Activated CD4-positive, alpha-beta T cell treated with anti-CD3 and anti-CD28 coated beads for 36 hours (primary cell): ENCODE results near the gene TTF2. TPM values are rescaled to one million over a fixed set of nuclear protein-coding genes. Genes with fewer than 3 reads are reported as not detected.

Source experiments
- ATAC-seq: fragments of 200-7000 bp; cut with Tn5 transposase; one replicate; pipeline ENCODE4 v1.10.0; 2021; ENCODE audit warnings: mild to moderate bottlenecking, moderate library complexity
- CTCF ChIA-PET: fragments of 350-600 bp; sonication (Branson Sonifier 250); formaldehyde crosslinking; loops from one replicate; lab custom pipeline; 2021; ENCODE audit warnings: antibody characterized with exemption; lab: Charles Lee
- POLR2A ChIA-PET: fragments of 350-600 bp; sonication (Branson Sonifier 250); formaldehyde crosslinking; loops from one replicate; lab custom pipeline; 2021; ENCODE audit warnings: antibody characterized with exemption, inconsistent platforms; lab: Charles Lee
- DNase-seq: peaks from one replicate; pipeline ENCODE4 v3.0.0-alpha.2; 2020
- H3K27ac Mint-ChIP-seq: one replicate; pipeline ENCODE4 v1.8.0; 2021; ENCODE audit warnings: mixed read lengths
- H3K27me3 Mint-ChIP-seq: one replicate; pipeline ENCODE4 v1.8.0; 2021; ENCODE audit warnings: mixed read lengths
- H3K36me3 Mint-ChIP-seq: one replicate; pipeline ENCODE4 v1.8.0; 2021; ENCODE audit warnings: low read depth, mixed read lengths
- H3K4me1 Mint-ChIP-seq: one replicate; pipeline ENCODE4 v1.8.0; 2021; ENCODE audit warnings: mixed read lengths
- H3K4me3 Mint-ChIP-seq: one replicate; pipeline ENCODE4 v1.8.0; 2021; ENCODE audit warnings: mild to moderate bottlenecking, moderate library complexity, mixed read lengths
- H3K9me3 Mint-ChIP-seq: one replicate; pipeline ENCODE4 v1.8.0; 2021; ENCODE audit warnings: low read depth, mixed read lengths
- intact Hi-C, 2 experiments: fragments of 100-400 bp; cut with DNase I in 1 of 2; cut with micrococcal nuclease in 1 of 2; formaldehyde crosslinking; loops; one replicate each; pipeline versions ENCODE4 v1.14.2 to v1.15.1; 2022 to 2024; cut with DNase I, micrococcal nuclease
- total RNA-seq, 2 experiments: library from RNA; stranded (reverse); gene quantifications; one replicate each; pipeline ENCODE4 v1.2.3, GENCODE V29; 2021

TTF2 gene
- total RNA-seq, 2 experiments from 2014 or later: 99.7 to 108 TPM

DNA sequence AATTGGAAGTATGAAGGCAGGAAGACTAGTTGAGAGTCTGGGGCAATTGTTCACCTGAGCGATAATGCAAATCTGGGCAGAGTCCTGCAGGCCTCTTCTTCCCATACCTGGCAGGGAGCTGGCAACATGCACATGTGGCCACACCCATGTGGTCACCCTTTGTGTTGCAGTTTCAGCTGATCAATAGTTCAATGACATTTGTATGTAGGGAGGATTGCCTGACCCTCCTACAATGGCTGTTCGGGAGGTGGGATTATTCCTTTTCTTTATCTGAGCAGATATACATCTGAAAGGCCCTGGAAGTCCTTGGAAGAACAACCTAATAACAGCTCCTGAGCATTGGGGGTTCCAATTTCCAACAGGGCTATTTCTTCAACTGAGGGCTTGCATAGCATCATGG is 76.6 kb downstream of the TTF2 start:
- no peaks in the 10 kb centered on the region for H3K36me3 Mint-ChIP-seq
- H3K27ac Mint-ChIP-seq: no peak overlapping the region
- ChIA-PET POLR2A (no interaction called here), CTCF (interaction anchor here (1.2 kb wide), 1 partner anchor 13 kb away, joined by 3 read pairs; no protein-coding TSS in a partner anchor)
- DNase-seq: no peak
- intact Hi-C loops: no loop called here
- H3K4me3 Mint-ChIP-seq: no peak overlapping the region
- no peak for ATAC-seq
- H3K9me3 Mint-ChIP-seq: no peaks in the 10 kb centered on the region
- H3K4me1 Mint-ChIP-seq: no peaks in the 10 kb centered on the region
- H3K27me3 Mint-ChIP-seq: peaks cover 8% of the 10 kb centered on the region

DNA sequence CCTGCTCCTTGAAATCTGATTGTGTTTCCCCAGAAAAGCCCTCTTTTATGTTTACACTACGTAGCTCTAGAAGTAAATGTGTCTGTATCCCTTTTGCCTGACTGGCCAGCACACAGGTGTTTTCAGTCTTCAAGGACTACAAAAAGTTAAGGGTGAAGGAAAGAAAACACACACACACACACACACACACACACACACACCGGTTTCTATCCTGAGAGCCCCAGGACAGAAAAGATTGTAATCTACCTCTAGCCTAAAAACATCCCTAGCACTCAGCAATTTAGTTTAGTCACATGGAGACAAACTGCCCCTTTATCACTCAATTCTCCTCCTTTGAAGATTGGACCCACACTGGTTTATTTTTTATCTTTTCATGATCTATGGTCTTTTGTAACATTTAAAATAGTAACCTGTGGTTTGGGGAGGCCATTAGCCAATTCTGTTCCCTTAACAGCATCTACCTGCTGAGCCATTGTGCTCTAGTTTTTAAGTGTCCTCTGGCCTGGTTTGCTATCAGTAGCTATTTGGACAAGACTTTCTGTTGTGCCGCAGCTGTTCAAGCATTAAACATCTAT is 77.2 kb downstream of the TTF2 start:
- no peak overlapping the region for H3K4me3 Mint-ChIP-seq
- ChIA-PET CTCF (interaction anchor here (1.2 kb wide), 2 partner anchors 9 to 14 kb away, joined by 3 to 7 read pairs; no protein-coding TSS in a partner anchor), POLR2A (no interaction called here)
- no peaks in the 10 kb centered on the region for H3K9me3 Mint-ChIP-seq
- H3K27me3 Mint-ChIP-seq: peaks cover 8% of the 10 kb centered on the region
- intact Hi-C loops: no loop called here
- no peaks in the 10 kb centered on the region for H3K36me3 Mint-ChIP-seq
- ATAC-seq (no peak), DNase-seq (no peak)
- no peaks in the 10 kb centered on the region for H3K4me1 Mint-ChIP-seq
- no peak overlapping the region for H3K27ac Mint-ChIP-seq

DNA sequence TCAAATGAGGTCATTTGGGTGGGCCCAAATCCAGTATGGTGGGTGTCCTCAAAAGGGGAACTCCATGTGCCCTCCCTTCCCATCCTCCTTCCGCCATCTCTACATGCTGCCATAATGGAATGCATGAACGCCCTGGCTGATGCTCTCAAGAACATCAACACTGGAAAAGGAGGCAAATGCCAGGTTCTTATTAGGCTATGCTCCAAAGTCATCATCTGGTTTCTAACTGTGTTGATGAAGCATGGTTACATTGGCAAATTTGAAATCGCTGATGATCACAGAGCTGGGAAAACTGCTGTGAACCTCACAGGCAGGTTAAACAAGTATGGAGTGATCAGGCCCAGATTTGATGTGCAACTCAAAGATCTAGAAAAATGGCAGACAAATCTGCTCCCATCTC is 78.0 kb downstream of the TTF2 start:
- Mint-ChIP-seq H3K27ac (no peak overlapping the region), H3K36me3 (no peaks in the 10 kb centered on the region), H3K4me1 (no peaks in the 10 kb centered on the region), H3K9me3 (no peaks in the 10 kb centered on the region), H3K27me3 (peaks cover 8% of the 10 kb centered on the region), H3K4me3 (no peak overlapping the region)
- DNase-seq (no peak), ATAC-seq (no peak)
- intact Hi-C loops: no loop called here
- POLR2A ChIA-PET: no interaction called here
- CTCF ChIA-PET: interaction anchor here (1.2 kb wide), 1 partner anchor 10 kb away, joined by 7 read pairs; no protein-coding TSS in a partner anchor

DNA sequence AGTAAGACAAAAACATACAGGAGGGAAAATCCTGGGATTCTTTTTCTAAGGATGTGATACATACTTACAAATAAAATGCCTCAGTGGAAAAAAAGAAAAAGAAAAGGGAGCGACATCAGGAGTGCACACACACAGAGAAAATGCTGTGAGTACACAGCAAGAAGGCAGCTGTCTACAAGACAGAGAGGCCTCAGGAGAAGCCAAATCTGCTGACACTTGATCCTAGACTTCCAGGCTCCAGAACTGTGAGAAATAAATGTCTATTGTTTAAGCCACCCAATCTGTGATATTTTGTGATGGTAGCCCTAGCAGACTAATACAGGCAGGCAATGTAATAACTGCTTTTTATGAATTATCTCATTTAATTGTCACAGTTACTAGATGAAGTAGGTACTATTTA is 78.4 kb downstream of the TTF2 start:
- ATAC-seq (no peak), DNase-seq (no peak)
- CTCF ChIA-PET: no interaction called here
- H3K27me3 Mint-ChIP-seq: peaks cover 8% of the 10 kb centered on the region
- H3K9me3 Mint-ChIP-seq: no peaks in the 10 kb centered on the region
- intact Hi-C loops: no loop called here
- POLR2A ChIA-PET: no interaction called here
- no peaks in the 10 kb centered on the region for H3K4me1 Mint-ChIP-seq
- no peaks in the 10 kb centered on the region for H3K36me3 Mint-ChIP-seq
- no peak overlapping the region for H3K27ac Mint-ChIP-seq
- no peak overlapping the region for H3K4me3 Mint-ChIP-seq

DNA sequence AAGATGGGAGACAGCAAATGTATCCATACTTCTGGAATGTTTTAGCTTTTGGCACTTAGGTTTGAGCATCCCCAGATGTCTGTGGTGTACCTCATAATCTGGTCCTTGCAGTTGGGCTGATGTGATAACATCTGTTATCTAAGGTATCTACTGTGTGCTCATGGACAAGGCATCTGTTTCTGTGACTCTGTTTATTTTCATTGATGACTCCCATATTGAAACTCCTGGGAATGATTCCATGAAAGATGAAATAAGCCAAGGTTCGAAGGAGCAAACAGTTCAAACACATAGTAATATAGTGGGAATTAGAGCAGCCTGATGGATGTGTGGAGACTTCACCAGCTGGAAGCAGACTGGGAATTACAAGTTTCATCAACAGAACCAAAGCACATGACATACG is 82.1 kb downstream of the TTF2 start:
- Mint-ChIP-seq H3K36me3 (no peaks in the 10 kb centered on the region), H3K4me3 (no peak overlapping the region), H3K27ac (no peak overlapping the region), H3K9me3 (no peaks in the 10 kb centered on the region), H3K4me1 (no peaks in the 10 kb centered on the region), H3K27me3 (peaks cover 10% of the 10 kb centered on the region)
- ATAC-seq: no peak
- intact Hi-C loops: no loop called here
- DNase-seq: no peak
- ChIA-PET POLR2A (no interaction called here), CTCF (interaction anchor here (0.6 to 0.7 kb wide), 3 partner anchors 265 to 571 kb away, joined by 3 to 4 read pairs (median 3); no protein-coding TSS in a partner anchor)

DNA sequence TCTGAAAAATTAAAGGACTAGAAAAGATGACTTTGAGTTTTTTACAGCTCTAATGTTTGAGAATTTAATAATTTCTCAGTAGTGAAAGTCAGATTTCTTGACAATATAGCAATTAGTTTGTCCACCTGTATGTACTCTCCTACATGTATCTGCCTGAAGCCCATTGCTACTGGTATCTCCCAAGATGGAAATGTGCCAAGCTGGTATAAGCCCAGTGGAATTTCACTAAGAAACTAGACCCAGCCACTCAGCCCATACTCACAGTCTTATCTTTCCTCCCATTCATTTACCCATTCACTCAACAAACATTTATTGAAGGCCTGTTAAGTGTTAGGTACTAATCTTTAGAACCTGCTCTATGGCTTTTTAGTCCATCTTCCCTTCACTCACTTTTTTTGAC is 83.0 kb downstream of the TTF2 start:
- ChIA-PET POLR2A (no interaction called here), CTCF (no interaction called here)
- Mint-ChIP-seq H3K36me3 (no peaks in the 10 kb centered on the region), H3K4me3 (no peak overlapping the region), H3K4me1 (no peaks in the 10 kb centered on the region), H3K9me3 (no peaks in the 10 kb centered on the region), H3K27me3 (peaks cover 10% of the 10 kb centered on the region), H3K27ac (no peak overlapping the region)
- intact Hi-C loops: no loop called here
- ATAC-seq: no peak
- DNase-seq: no peak

DNA sequence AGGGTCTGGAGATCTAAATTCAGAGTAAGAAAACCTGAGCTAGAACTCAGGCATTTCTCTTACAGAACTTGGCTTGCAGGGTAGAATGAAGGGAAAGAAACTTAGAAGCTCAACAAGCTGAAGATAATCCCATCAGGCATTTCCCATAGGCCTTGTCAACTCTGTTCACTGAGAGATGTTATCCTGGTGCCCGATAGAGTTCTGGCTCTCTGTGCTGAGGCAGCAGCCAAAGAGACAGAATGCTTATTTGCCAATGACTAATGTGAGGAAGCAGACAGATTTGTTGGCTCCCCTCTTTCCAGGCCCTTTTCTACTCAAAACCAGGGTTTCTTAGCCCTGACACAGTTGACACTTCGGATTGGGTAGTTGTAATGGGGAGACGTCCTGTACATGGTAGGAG is 83.7 kb downstream of the TTF2 start:
- H3K4me3 Mint-ChIP-seq: no peak overlapping the region
- H3K9me3 Mint-ChIP-seq: no peaks in the 10 kb centered on the region
- POLR2A ChIA-PET: no interaction called here
- CTCF ChIA-PET: no interaction called here
- H3K4me1 Mint-ChIP-seq: no peaks in the 10 kb centered on the region
- no peaks in the 10 kb centered on the region for H3K36me3 Mint-ChIP-seq
- H3K27ac Mint-ChIP-seq: no peak overlapping the region
- intact Hi-C loops: no loop called here
- peaks cover 10% of the 10 kb centered on the region for H3K27me3 Mint-ChIP-seq
- no peak for DNase-seq
- ATAC-seq: no peak

DNA sequence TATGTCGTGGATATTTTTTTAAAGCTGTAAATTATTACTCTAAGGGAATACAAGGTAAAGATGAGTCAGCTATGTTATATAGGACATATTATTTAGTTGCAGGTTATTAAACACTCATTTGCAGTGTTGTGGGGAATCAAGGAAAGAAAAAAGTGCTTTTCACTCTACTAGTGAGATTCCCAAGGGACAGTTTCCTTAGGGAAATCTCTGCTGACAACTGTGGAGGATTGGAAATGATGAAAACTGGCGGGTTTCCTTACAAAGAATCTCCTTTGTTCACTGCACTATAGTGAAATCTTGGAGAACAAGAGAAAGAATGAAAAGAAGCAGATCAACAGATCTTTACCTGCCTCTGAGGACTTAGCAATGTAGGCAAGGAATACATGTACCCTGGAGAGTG is 85.9 kb downstream of the TTF2 start:
- Mint-ChIP-seq H3K4me1 (no peaks in the 10 kb centered on the region), H3K27me3 (peaks cover 10% of the 10 kb centered on the region), H3K9me3 (no peaks in the 10 kb centered on the region), H3K36me3 (no peaks in the 10 kb centered on the region), H3K27ac (no peak overlapping the region), H3K4me3 (no peak overlapping the region)
- intact Hi-C loops: no loop called here
- POLR2A ChIA-PET: no interaction called here
- CTCF ChIA-PET: interaction anchor here (0.6 to 0.9 kb wide), 2 partner anchors 17 to 908 kb away, joined by 3 read pairs; no protein-coding TSS in a partner anchor
- ATAC-seq (no peak), DNase-seq (no peak)

DNA sequence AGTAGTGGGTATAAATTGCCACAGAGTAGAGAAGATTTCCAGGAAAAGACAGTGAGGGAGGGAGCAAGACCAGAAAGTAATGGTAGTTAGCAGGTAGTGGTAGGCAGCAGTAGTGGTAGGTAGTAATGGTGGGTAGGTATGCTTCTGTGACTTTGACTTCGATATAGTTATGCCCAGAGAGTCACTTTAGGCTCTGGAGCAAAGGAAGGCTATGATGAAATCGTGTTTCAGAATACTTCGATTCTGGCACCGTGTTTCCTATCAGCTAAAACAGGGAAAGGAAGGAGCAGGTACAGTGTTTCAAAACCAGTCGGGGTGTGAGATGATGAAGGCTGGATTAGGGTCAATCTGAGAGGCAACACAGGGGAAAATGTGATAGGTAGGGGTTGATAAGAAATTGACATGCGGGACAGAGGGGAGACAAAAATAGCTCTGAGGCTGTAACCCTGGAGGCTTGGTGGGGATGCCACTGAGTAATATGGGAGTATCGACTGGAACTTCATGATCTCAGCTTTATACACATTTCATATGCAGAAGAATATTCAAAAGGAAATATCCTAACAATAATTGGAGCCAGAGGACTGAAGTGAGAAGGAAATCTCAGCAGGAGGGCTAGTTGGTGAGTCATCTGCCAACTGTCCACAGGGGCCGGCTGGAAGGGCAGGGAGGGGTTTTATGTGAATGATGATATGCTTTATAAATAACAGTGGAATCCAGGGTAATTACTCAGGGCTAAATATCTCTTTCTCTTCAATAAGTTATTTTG is 86.6 kb downstream of the TTF2 start:
- H3K36me3 Mint-ChIP-seq: no peaks in the 10 kb centered on the region
- no peak overlapping the region for H3K4me3 Mint-ChIP-seq
- no peaks in the 10 kb centered on the region for H3K4me1 Mint-ChIP-seq
- peaks cover 3% of the 10 kb centered on the region for H3K9me3 Mint-ChIP-seq
- DNase-seq: no peak
- ATAC-seq: no peak
- intact Hi-C loops: no loop called here
- ChIA-PET CTCF (interaction anchor here (0.6 to 1.6 kb wide), 3 partner anchors 18 to 907 kb away, joined by 3 to 6 read pairs (median 3); no protein-coding TSS in a partner anchor), POLR2A (no interaction called here)
- no peak overlapping the region for H3K27ac Mint-ChIP-seq
- peaks cover 10% of the 10 kb centered on the region for H3K27me3 Mint-ChIP-seq

DNA sequence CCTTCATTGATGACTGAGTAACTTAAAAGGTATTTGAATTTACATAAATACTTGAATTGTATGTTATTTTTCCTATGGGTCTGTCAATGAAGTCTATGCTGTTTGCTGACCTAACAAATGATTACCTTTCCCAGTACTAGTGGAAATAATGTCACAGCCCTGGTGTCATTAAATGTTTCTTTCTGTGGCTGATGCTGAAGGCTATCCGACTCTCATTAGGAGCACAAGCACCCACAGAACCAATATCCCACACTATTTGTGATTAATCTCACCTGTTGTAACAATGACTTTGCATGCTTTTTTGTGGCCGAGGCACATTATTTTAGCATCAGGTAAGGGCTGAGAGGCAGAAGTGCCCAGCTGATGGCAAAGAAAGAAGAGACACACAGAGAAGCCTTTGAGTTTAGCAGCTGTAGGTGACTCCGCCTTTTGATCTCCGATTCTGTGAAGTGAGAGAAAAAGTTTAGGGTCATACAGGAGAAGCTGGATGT is 87.3 kb downstream of the TTF2 start:
- CTCF ChIA-PET: interaction anchor here (1.2 to 1.6 kb wide), 2 partner anchors 19 to 37 kb away, joined by 3 to 6 read pairs; no protein-coding TSS in a partner anchor
- Mint-ChIP-seq H3K4me3 (no peak overlapping the region), H3K9me3 (peaks cover 4% of the 10 kb centered on the region), H3K27ac (no peak overlapping the region), H3K36me3 (no peaks in the 10 kb centered on the region), H3K4me1 (no peaks in the 10 kb centered on the region), H3K27me3 (peaks cover 10% of the 10 kb centered on the region)
- POLR2A ChIA-PET: no interaction called here
- DNase-seq: no peak
- no peak for ATAC-seq
- intact Hi-C loops: no loop called here

DNA sequence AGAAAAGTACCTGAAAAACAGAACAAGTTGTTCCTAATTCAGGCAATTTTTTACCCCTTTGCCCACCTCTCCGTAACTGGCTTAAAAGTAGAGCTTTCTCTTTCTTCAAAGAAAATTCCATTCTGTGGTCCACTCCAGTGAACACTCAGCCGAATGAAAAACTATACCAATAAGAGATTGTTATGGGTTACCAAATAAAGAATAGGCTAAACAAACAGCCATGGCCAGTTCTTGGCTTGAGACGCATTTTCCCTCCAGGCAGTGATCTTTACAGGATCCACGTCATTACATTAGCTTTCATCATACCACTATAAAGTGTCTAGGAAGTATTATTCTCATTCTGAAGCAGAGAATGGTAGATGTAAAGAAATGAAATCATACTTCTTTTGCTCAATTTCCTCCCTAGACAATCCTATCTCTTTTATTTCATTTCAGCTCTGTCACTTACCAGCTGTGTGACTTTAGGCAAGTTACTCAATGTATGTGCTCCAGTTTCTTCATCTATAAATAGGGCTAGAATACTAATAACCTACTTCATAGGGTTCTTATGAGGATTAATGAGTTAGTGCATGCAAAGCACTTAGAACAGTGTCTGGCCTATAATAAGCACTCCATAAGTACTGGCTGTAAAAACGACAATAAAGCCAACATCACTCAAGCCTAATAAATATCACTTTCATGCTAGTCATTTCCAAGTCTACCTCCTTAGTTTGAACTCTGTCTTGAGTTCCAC is 87.9 kb downstream of the TTF2 start:
- Mint-ChIP-seq H3K9me3 (peaks cover 4% of the 10 kb centered on the region), H3K36me3 (no peaks in the 10 kb centered on the region), H3K4me1 (no peaks in the 10 kb centered on the region), H3K27ac (no peak overlapping the region), H3K27me3 (peaks cover 10% of the 10 kb centered on the region), H3K4me3 (no peak overlapping the region)
- ATAC-seq: no peak
- ChIA-PET POLR2A (no interaction called here), CTCF (interaction anchor here (1.2 to 1.6 kb wide), 2 partner anchors 19 to 38 kb away, joined by 3 to 6 read pairs; no protein-coding TSS in a partner anchor)
- no peak for DNase-seq
- intact Hi-C loops: no loop called here
